RWPE1 (cell line): ENCODE data around the gene NUMA1.

Source experiments
- CTCF ChIA-PET: fragments of 350-600 bp; sonication (Branson Sonifier 250); formaldehyde crosslinking; extraction: SDS; loops from one replicate; lab custom pipeline; 2021; lab: Yijun Ruan, JAX
- POLR2A ChIA-PET: fragments of 400-600 bp; formaldehyde crosslinking; extraction: SDS; loops from one replicate; lab custom pipeline; 2020; ENCODE audit warnings: antibody characterized with exemption; ENCODE audit not compliant: low non-redundant PET; lab: Yijun Ruan, JAX
- DNase-seq: peaks from one replicate; pipeline ENCODE4 v3.0.0; 2012; ENCODE audit warnings: low spot score
- H3K27ac ChIP-seq: fragments of 450-650 bp; 2 replicates; pipeline ENCODE4 v1.5.1; 2017
- CTCF ChIP-seq: fragments of 450-650 bp; conservative IDR thresholded peaks from 2 replicates; pipeline ENCODE4 v1.5.1; 2017; ENCODE audit warnings: low read depth, mild to moderate bottlenecking

NUMA1 gene

GRCh38 chr11:72041364-72042063 lies 38.8 kb downstream of the NUMA1 start:
- DNase-seq, result peak; percentile 57
- ChIA-PET POLR2A (no interaction called here), CTCF (interaction anchor here (0.5 to 3.7 kb wide), 4 partner anchors 16 to 532 kb away, joined by 3 to 18 read pairs (median 4); partner anchors contain the start of genes LRRC51 and NUMA1)
- TF ChIP-seq CTCF, result no peak
- peak overlapping the region; percentile 100 for H3K27ac ChIP-seq

DNA sequence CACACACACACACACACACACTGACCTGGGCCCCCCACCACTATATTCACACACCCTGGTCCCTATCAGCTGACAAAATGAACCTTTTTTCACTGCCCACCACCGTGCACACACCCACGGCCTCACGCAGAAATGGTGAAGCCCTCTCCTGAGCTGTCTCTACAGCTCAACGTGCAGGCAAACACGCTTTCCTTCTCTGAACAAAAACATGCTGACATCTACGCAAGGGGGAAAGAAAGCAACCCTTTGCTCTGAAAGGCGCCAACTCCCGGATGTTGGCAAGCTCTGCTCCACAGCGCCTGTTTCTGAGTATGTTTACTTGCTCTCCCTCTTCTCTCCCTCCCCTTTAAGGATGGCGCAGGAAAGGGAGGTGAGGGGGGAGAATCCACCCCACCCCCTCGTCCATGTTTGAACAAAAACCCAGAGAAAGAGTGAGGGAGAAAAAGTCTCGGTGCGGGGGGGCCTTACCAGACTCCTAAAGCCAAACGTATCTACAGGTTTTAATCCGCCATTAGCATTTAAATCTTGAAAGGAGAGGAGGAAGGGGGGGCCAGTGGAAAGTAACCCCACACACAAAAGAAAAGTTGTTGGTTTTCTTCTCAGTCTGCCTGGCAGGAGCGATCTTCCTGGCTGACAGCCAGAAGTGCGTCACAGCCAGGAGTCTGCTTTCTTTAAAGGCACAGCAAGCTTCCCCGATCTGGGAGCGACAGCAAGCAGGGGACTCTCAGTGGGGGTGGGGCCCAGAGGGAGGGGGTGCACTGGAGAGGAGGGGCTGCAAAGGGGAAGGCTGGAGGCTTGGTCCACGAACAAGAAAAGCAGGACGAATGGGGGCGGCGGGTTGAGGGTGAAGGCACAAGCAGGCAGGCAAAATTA lies 39.6 kb downstream of the NUMA1 start:
- POLR2A ChIA-PET, result interaction anchor here (0.9 kb wide), 1 partner anchor 26 kb away, joined by 4 read pairs; no protein-coding TSS in a partner anchor
- CTCF ChIA-PET, result interaction anchor here (0.5 to 3.7 kb wide), 8 partner anchors 14 to 755 kb away, joined by 3 to 18 read pairs (median 4); partner anchors contain the start of genes LRRC51 and NUMA1
- TF ChIP-seq CTCF, result no peak
- H3K27ac ChIP-seq, result peak overlapping the region; percentile 100
- peak; percentile 85 for DNase-seq

GRCh38 chr11:72039856-72040401 lies 40.4 kb downstream of the NUMA1 start:
- POLR2A ChIA-PET, result interaction anchor here (0.9 kb wide), 1 partner anchor 27 kb away, joined by 4 read pairs; no protein-coding TSS in a partner anchor
- no peak for DNase-seq
- TF ChIP-seq CTCF, result no peak
- peak overlapping the region; percentile 100 for H3K27ac ChIP-seq
- CTCF ChIA-PET, result interaction anchor here (0.6 to 3.7 kb wide), 4 partner anchors 14 to 603 kb away, joined by 3 to 18 read pairs (median 4); no protein-coding TSS in a partner anchor

- peak overlapping the region; percentile 100 for H3K27ac ChIP-seq
- TF ChIP-seq CTCF, result no peak
- no peak for DNase-seq
- POLR2A ChIA-PET, result no interaction called here
- CTCF ChIA-PET, result interaction anchor here (0.6 to 3.7 kb wide), 3 partner anchors 14 to 423 kb away, joined by 4 to 18 read pairs (median 5); no protein-coding TSS in a partner anchor
Measured at GRCh38 chr11:72039031-72039855, 41.1 kb downstream of the NUMA1 start.

DNA sequence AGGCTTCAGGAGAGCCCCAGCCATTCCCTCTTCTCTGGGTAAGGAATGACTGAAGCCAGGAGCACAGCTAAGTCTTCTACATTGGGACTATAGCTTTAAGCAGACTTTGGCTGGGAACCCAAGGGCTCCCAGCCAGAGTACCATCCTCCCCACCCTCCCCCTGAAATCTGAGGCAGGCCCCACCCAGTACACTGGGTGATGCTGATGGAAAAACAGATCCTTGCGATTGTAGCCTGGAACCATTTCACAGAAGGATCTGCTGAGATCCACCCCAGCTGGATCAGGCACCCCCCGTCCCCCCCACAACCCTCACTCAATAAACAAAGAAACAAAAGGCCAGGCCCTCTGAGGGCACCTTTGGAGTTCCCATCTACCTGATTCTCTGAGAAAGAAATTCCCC lies 41.9 kb downstream of the NUMA1 start:
- ChIA-PET CTCF (interaction anchor here (0.6 to 3.7 kb wide), 4 partner anchors 13 to 538 kb away, joined by 3 to 18 read pairs (median 4); no protein-coding TSS in a partner anchor), POLR2A (no interaction called here)
- peak overlapping the region; percentile 100 for H3K27ac ChIP-seq
- peak; percentile 67 for DNase-seq
- TF ChIP-seq CTCF, result no peak
